HG03175 (cell line): Measurements from ENCODE around the gene C1QTNF8.

Source experiments
- ATAC-seq: cut with Tn5 transposase; IDR thresholded peaks from one replicate; pipeline ENCODE4 v1.9.1; 2021; ENCODE audit warnings: mild to moderate bottlenecking, moderate library complexity; ENCODE audit not compliant: unreplicated experiment

The C1QTNF8 gene

GRCh38 chr16:1066584-1067172 is 29.4 kb downstream of the C1QTNF8 start:
- ATAC-seq = no peak

GRCh38 chr16:1065469-1066128 is 30.4 kb downstream of the C1QTNF8 start:
- ATAC-seq = no peak

- ATAC-seq = no peak
These were observed 32.3 kb downstream of the C1QTNF8 start for GRCh38 chr16:1063728-1064127.

GRCh38 chr16:1062895-1063294 is 33.1 kb downstream of the C1QTNF8 start:
- ATAC-seq = no peak

GRCh38 chr16:1061769-1062505 is 34.1 kb downstream of the C1QTNF8 start:
- ATAC-seq = no peak

GRCh38 chr16:1060416-1061340 is 35.4 kb downstream of the C1QTNF8 start:
- no peak for ATAC-seq

GRCh38 chr16:1059310-1059709 is 36.7 kb downstream of the C1QTNF8 start:
- no peak for ATAC-seq

GRCh38 chr16:1058216-1058615 is 37.8 kb downstream of the C1QTNF8 start:
- ATAC-seq = no peak

- no peak for ATAC-seq
These were observed 38.7 kb downstream of the C1QTNF8 start for GRCh38 chr16:1057252-1057932.

- no peak for ATAC-seq
These were observed 39.8 kb downstream of the C1QTNF8 start for GRCh38 chr16:1056196-1056595.

GRCh38 chr16:1055557-1055924 is 40.5 kb downstream of the C1QTNF8 start:
- no peak for ATAC-seq

- ATAC-seq = no peak
These were observed 41.1 kb downstream of the C1QTNF8 start for GRCh38 chr16:1054660-1055556.

GRCh38 chr16:1053700-1054368 is 42.2 kb downstream of the C1QTNF8 start:
- no peak for ATAC-seq

GRCh38 chr16:1053121-1053521 is 42.9 kb downstream of the C1QTNF8 start:
- no peak for ATAC-seq

GRCh38 chr16:1052721-1053120 is 43.3 kb downstream of the C1QTNF8 start:
- ATAC-seq = no peak

GRCh38 chr16:1051446-1051845 is 44.6 kb downstream of the C1QTNF8 start:
- ATAC-seq = no peak

GRCh38 chr16:1050921-1051320 is 45.1 kb downstream of the C1QTNF8 start:
- ATAC-seq = no peak

GRCh38 chr16:1050516-1050915 is 45.5 kb downstream of the C1QTNF8 start:
- no peak for ATAC-seq

GRCh38 chr16:1049976-1050247 is 46.1 kb downstream of the C1QTNF8 start:
- ATAC-seq = no peak
